Measurements from ENCODE around the gene HSPA12A. TPM values are rescaled to one million over a fixed set of nuclear protein-coding genes. Genes with fewer than 3 reads are reported as not detected.

Gene HSPA12A
- total RNA-seq, 2 donors from 2014 or later, result 0.72 to 0.74 TPM

DNA sequence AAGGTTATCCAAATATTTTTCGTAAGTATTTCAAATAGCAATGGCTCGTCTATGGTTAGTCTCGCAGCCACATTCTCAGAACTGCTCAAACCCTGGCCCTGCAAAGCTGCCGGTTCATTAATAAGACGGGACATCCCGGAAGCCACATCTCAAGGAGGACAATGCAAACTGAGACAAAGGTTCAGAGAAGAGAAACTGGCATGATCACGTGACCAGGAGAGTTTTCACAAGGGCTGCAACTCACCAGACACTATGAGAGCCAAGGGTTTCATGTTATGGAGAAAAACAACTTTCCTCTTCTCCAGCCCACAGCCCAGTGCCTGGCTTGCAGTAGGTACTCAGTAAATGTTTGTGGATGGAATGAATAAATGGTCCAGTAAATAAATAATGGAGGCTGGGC is 5.0 kb upstream of the HSPA12A start:
- H3K9me3 Mint-ChIP-seq, result peaks cover 0 to 2% of the 10 kb centered on the region in 2 donors
- H3K4me3 Mint-ChIP-seq, result no peak overlapping the region
- DNase-seq, result no peak
- H3K27me3 Mint-ChIP-seq (ENCODE audit: low read depth), result peaks cover 64% of the 10 kb centered on the region
- ATAC-seq (replicated peaks in 1 of 2), result no peak
- no peaks in the 10 kb centered on the region for H3K36me3 Mint-ChIP-seq (ENCODE audit: insufficient read depth in 2 of 2)
- H3K4me1 Mint-ChIP-seq (ENCODE audit: low read depth), result no peaks in the 10 kb centered on the region
- no peak overlapping the region for H3K27ac Mint-ChIP-seq

DNA sequence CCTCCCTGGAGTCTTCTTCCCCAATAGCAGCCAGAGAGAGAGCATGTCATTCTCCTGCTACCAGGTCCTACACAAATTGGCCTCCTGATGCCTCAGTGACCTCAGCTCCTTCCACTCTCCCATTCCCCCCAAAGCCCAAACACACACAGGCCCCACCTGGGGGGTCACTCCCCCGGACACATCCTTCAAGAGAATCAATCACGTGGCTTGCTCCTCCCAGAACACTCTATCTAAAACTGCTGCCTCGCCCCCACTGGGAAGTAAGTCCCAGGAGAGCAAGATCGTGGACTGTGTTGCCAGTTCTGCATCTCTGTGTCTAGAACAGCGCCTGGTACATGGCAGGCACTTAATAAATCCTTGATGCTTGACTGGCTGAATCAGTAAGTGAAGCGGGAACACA is 2.5 kb upstream of the HSPA12A start:
- H3K36me3 Mint-ChIP-seq (ENCODE audit: insufficient read depth in 2 of 2), result no peaks in the 10 kb centered on the region
- peaks cover 53% of the 10 kb centered on the region for H3K27me3 Mint-ChIP-seq (ENCODE audit: low read depth)
- H3K9me3 Mint-ChIP-seq, result peaks cover 0 to 2% of the 10 kb centered on the region in 2 donors
- no peak overlapping the region for H3K27ac Mint-ChIP-seq
- DNase-seq (no peak), ATAC-seq (replicated peaks in 1 of 2) (no peak)
- no peaks in the 10 kb centered on the region for H3K4me1 Mint-ChIP-seq (ENCODE audit: low read depth)
- H3K4me3 Mint-ChIP-seq, result no peak overlapping the region

GRCh38 chr10:116744163-116744753 is 1.9 kb upstream of the HSPA12A start:
- no peaks in the 10 kb centered on the region for H3K4me1 Mint-ChIP-seq (ENCODE audit: low read depth)
- DNase-seq, result no peak
- H3K27ac Mint-ChIP-seq, result no peak overlapping the region
- peaks cover 53% of the 10 kb centered on the region for H3K27me3 Mint-ChIP-seq (ENCODE audit: low read depth)
- no peak for ATAC-seq (replicated peaks in 1 of 2)
- no peak overlapping the region for H3K4me3 Mint-ChIP-seq
- H3K36me3 Mint-ChIP-seq (ENCODE audit: insufficient read depth in 2 of 2), result no peaks in the 10 kb centered on the region
- peaks cover 0 to 2% of the 10 kb centered on the region in 2 donors for H3K9me3 Mint-ChIP-seq

DNA sequence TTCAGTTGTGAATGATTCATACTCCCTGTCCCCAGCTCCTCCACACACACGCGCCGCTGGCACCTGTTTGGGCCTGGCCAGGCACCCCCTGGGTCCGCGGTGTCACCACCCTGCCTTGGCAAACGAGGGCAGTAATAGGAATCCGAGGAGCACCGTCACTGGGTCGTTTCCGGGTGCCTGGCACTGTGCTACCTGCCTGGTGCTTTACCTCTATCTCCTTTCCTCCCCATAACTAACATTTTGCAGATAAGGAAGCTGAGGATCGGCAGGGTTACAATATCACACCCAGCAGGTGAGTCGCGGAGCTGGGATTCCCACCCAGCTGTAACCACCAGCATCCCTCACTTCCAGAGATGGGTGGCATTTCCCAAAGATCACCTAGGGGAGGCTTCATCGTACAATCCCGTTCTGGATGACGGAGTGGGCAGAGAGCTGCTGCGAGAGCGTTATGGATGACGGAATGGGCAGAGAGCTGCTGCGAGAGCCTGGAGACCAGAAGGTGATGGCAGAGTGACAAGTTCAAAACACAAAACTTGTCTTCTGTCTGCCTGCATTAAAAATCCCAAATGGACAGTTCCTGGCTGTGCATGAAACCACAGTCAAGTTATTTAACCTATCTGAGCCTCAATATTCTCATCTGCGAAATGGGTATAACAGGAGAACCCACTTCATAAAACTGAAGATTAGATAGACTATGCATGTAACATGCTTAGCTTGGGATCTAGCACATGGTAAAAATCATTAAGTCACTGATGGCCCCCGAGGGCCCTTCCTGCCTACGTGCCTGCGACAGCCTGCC is 1.1 kb upstream of the HSPA12A start:
- H3K9me3 Mint-ChIP-seq, result peaks cover 0 to 2% of the 10 kb centered on the region in 2 donors
- DNase-seq, result no peak
- H3K4me1 Mint-ChIP-seq (ENCODE audit: low read depth), result no peaks in the 10 kb centered on the region
- H3K36me3 Mint-ChIP-seq (ENCODE audit: insufficient read depth in 2 of 2), result no peaks in the 10 kb centered on the region
- H3K4me3 Mint-ChIP-seq, result peak overlapping the region; percentile 52 to 68
- peaks cover 53% of the 10 kb centered on the region for H3K27me3 Mint-ChIP-seq (ENCODE audit: low read depth)
- no peak for ATAC-seq (replicated peaks in 1 of 2)
- no peak overlapping the region for H3K27ac Mint-ChIP-seq

DNA sequence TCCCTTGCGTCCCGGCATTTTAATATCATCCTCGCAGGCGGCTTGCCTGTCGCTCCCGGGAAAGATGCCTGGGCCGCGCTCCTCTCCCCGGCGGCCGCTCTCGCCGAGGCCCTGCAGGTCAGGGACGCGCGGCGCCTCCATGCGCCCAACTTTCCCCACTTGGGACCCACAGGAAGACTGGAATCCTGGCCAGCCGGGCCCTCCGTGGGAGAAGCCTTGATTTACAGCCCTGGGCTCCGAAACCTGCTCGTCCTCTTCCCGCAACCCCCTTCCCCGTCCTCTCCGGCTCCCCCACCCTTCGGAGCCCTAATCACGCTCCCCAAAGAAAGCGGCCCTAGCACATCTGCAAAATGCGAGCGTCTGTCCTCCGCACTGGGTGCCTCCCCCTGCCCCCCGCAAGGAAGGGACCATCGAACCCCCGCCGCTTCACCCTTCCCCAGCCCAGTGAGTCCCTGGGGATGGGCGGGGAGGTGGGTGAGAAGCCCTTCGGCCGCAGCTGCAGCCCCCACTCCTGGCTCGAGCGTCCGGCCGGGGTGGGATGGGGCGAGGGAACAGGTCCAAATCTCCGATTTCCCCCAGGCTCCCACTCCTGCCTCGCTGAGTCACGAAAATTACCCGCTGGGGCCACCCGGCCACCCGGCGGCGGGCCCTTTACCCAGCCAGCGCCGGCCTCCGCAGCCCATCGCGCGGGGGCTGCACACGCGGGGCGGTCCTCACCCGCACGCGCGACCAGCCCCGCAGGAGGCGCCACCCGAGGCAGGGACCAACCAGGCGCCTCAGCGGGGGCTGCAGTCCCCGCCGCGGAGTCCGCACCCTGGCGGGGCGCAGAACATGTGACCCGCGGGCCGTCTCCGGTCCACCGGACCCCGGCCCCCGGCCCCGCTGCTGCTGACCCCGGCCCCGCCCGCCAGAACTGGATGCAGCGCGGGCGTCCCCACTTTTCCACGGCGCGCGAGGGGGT is 695 bp downstream of the HSPA12A start:
- no peaks in the 10 kb centered on the region for H3K4me1 Mint-ChIP-seq (ENCODE audit: low read depth)
- peak; percentile 6 to 20 for ATAC-seq (replicated peaks in 1 of 2)
- H3K27me3 Mint-ChIP-seq (ENCODE audit: low read depth), result peaks cover 69% of the 10 kb centered on the region
- no peaks in the 10 kb centered on the region for H3K36me3 Mint-ChIP-seq (ENCODE audit: insufficient read depth in 2 of 2)
- DNase-seq, result peak in 1 of 2 donors; percentile 3
- peak overlapping the region in 1 of 2 donors; percentile 47 for H3K4me3 Mint-ChIP-seq
- no peak overlapping the region for H3K27ac Mint-ChIP-seq
- peaks cover 0 to 3% of the 10 kb centered on the region in 2 donors for H3K9me3 Mint-ChIP-seq

GRCh38 chr10:116740971-116741370 is 1.4 kb downstream of the HSPA12A start:
- no peak overlapping the region for H3K4me3 Mint-ChIP-seq
- peaks cover 71% of the 10 kb centered on the region for H3K27me3 Mint-ChIP-seq (ENCODE audit: low read depth)
- peaks cover 0 to 3% of the 10 kb centered on the region in 2 donors for H3K9me3 Mint-ChIP-seq
- H3K27ac Mint-ChIP-seq, result no peak overlapping the region
- H3K4me1 Mint-ChIP-seq (ENCODE audit: low read depth), result no peaks in the 10 kb centered on the region
- no peaks in the 10 kb centered on the region for H3K36me3 Mint-ChIP-seq (ENCODE audit: insufficient read depth in 2 of 2)
- DNase-seq, result no peak
- ATAC-seq (replicated peaks in 1 of 2), result no peak

DNA sequence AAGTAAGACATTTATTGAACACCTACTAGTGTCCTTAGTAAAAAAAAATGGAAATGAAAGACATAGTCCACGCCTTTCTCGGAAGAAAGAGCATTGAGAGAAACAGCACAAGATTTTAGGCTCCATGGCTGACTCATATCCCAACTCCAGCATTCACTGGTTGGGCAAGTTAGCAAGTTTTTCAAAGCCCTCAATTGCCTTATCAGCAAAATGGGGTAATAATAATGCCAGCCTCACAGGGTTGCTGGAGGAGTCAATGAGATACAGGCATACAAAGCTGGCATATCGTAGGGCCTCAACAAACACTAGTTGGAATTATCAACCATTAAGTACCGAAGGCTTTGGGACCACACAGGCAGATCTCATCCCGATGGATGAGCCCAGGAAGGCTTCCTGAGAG is 4.0 kb downstream of the HSPA12A start:
- Mint-ChIP-seq H3K27me3 (ENCODE audit: low read depth) (peaks cover 66% of the 10 kb centered on the region), H3K9me3 (peaks cover 0 to 3% of the 10 kb centered on the region in 2 donors), H3K36me3 (ENCODE audit: insufficient read depth in 2 of 2) (peaks cover 0 to 2% of the 10 kb centered on the region in 2 donors), H3K4me1 (ENCODE audit: low read depth) (no peaks in the 10 kb centered on the region), H3K4me3 (no peak overlapping the region), H3K27ac (no peak overlapping the region)
- DNase-seq (no peak), ATAC-seq (replicated peaks in 1 of 2) (no peak)

DNA sequence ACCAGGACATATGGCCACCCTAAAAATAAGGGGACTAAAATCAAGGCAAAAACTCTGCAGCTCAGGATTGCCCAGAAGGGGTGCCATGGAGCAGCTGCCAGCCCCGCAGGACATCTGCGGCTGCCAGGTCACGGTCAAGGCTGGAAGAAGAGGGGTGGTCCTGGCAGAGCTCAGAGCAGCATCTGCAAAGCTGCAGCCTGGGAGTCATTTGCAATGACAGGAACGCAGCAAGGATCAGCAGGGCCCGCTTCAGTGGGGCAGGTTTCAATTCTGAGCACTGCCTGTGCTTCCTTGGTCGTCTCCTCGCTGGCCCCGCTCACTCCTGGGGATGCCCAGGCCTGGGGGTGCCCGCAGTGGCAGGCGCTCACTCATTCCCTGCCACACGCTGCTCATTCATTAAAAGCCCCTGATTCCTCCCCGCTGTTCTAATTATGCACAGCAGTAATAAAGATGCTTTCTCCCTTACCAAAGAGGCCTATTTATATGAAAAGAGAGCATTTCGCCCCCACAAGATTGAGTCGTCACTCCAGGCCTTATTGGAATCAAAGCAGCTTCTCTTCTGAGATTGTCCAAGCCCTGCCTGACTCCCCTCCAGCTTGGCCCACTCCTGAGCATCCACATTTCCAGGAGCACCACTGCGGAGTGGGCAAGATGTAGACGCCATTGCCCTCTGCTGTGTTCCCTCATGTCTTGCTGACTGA is 4.6 kb downstream of the HSPA12A start:
- DNase-seq (no peak), ATAC-seq (replicated peaks in 1 of 2) (no peak)
- peaks cover 69% of the 10 kb centered on the region for H3K27me3 Mint-ChIP-seq (ENCODE audit: low read depth)
- H3K4me3 Mint-ChIP-seq, result no peak overlapping the region
- H3K36me3 Mint-ChIP-seq (ENCODE audit: insufficient read depth in 2 of 2), result peaks cover 0 to 2% of the 10 kb centered on the region in 2 donors
- H3K9me3 Mint-ChIP-seq, result peaks cover 0 to 3% of the 10 kb centered on the region in 2 donors
- H3K27ac Mint-ChIP-seq, result no peak overlapping the region
- no peaks in the 10 kb centered on the region for H3K4me1 Mint-ChIP-seq (ENCODE audit: low read depth)

- H3K4me3 Mint-ChIP-seq, result no peak overlapping the region
- peaks cover 67% of the 10 kb centered on the region for H3K27me3 Mint-ChIP-seq (ENCODE audit: low read depth)
- no peak overlapping the region for H3K27ac Mint-ChIP-seq
- no peaks in the 10 kb centered on the region for H3K4me1 Mint-ChIP-seq (ENCODE audit: low read depth)
- ATAC-seq (replicated peaks in 1 of 2) (no peak), DNase-seq (no peak)
- H3K36me3 Mint-ChIP-seq (ENCODE audit: insufficient read depth in 2 of 2), result peaks cover 0 to 2% of the 10 kb centered on the region in 2 donors
- H3K9me3 Mint-ChIP-seq, result peaks cover 0 to 3% of the 10 kb centered on the region in 2 donors
Observed at GRCh38 chr10:116733566-116733965, 8.8 kb downstream of the HSPA12A start.

- Mint-ChIP-seq H3K27me3 (ENCODE audit: low read depth) (peaks cover 57% of the 10 kb centered on the region), H3K4me1 (ENCODE audit: low read depth) (no peaks in the 10 kb centered on the region), H3K36me3 (ENCODE audit: insufficient read depth in 2 of 2) (peaks cover 0 to 2% of the 10 kb centered on the region in 2 donors), H3K4me3 (no peak overlapping the region), H3K27ac (no peak overlapping the region), H3K9me3 (peaks cover 0 to 3% of the 10 kb centered on the region in 2 donors)
- DNase-seq (no peak), ATAC-seq (replicated peaks in 1 of 2) (no peak)
Observed at GRCh38 chr10:116732573-116732972, 9.8 kb downstream of the HSPA12A start.

- Mint-ChIP-seq H3K4me1 (ENCODE audit: low read depth) (peaks cover under 1% of the 10 kb centered on the region), H3K27ac (no peak overlapping the region), H3K36me3 (ENCODE audit: insufficient read depth in 2 of 2) (peaks cover 0 to under 1% of the 10 kb centered on the region in 2 donors), H3K4me3 (no peak overlapping the region), H3K27me3 (ENCODE audit: low read depth) (peaks cover 59% of the 10 kb centered on the region), H3K9me3 (no peaks in the 10 kb centered on the region)
- ATAC-seq (replicated peaks in 1 of 2), result no peak
- DNase-seq, result no peak
Observed at GRCh38 chr10:116730464-116731260, 11.7 kb downstream of the HSPA12A start.

- no peak for DNase-seq
- Mint-ChIP-seq H3K4me3 (no peak overlapping the region), H3K9me3 (no peaks in the 10 kb centered on the region), H3K36me3 (ENCODE audit: insufficient read depth in 2 of 2) (no peaks in the 10 kb centered on the region), H3K27ac (no peak overlapping the region), H3K4me1 (ENCODE audit: low read depth) (peaks cover 15% of the 10 kb centered on the region), H3K27me3 (ENCODE audit: low read depth) (peaks cover 61% of the 10 kb centered on the region)
- ATAC-seq (replicated peaks in 1 of 2), result no peak
Observed at GRCh38 chr10:116729243-116729642, 13.1 kb downstream of the HSPA12A start.

Measured in activated T-cell treated with anti-CD3 and anti-CD28 coated beads, Interleukin-2, amount 50 U/mL, for 72 hours (primary cell).